ENCODE results near the gene BCAS3. TPM values are rescaled to one million over a fixed set of nuclear protein-coding genes. Genes with fewer than 3 reads are reported as not detected.

Gene BCAS3
- total RNA-seq, 1 donor from 2014 or later, result 50.8 TPM

DNA sequence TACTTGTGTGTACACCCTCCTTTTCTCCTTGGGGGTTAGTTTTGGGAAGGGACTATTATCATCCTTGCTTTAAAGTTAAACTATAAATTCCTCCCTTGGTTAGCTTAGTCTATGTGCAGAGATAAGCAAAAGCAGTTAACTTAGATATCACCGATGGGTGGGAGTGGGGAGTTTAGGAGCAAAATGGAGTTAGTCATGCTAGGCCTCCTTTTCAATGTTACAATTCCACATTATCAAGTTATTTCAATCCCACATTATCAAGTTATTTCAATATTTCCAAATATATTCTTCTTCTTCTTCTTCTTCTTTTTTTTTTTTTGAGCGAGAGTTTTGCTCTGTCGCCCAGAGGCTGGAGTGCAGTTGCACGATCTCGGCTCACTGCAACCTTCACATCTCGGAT is 1.7 kb upstream of the BCAS3 start:
- DNase-seq, result no peak

DNA sequence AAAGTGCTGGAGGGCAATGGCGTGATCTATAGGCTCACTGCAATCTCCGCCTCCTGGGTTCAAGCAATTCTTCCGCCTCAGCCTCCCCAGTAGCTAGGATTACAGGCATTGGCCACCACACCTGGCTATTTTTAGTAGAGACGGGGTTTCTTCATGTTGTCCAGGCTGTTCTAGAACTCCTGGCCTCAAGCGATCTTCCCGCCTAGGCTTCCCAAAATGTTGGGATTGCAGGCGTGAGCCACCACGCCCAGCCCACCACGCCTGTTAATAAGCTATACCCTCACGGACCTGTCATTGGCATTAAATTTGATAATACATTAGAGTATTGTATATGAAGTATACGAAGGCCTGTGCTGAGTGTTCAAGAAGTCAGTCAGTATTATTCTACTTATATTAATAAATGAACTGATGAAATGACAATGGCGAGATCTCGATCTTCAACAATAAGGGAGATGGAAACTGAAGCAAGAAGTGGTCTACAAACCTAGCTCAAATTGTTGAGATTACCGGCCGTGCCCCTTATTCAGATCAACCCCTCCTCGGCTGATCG is 818 bp upstream of the BCAS3 start:
- no peak for DNase-seq

DNA sequence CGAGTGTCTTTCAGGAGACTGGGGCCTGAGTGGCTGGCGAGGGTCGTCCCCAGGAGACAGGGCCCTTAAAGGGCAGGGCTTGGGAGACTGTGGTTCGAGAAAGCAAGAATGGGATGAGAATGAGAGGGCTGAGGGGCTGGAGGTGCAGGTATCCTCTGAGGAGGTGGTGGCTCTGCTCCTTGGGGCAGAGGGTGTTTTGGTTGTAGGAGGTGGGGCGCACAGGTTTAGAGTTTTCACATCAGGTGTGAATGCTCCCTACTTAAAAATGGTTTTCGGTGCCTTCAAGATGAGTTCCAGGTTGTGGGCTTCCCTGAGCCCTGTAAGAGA is 430 bp downstream of the BCAS3 start:
- DNase-seq, result no peak

DNA sequence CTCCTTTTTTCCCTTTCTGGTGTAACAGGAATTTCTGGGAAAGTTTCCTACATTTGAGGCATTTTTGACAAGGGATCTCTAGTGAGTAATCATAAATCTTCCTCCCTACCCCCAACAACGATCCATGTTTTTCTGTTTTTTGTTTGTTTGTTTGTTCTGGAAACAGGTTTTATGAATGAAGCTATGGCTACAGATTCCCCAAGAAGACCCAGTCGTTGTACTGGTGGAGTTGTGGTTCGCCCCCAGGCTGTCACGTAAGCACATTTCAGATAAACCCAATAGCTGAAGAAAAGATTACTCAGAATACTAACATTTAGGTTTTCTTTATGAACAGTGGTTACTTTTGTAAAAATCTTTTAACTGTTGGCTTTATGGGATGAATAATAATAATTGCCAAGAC is 1.6 kb downstream of the BCAS3 start:
- no peak for DNase-seq

DNA sequence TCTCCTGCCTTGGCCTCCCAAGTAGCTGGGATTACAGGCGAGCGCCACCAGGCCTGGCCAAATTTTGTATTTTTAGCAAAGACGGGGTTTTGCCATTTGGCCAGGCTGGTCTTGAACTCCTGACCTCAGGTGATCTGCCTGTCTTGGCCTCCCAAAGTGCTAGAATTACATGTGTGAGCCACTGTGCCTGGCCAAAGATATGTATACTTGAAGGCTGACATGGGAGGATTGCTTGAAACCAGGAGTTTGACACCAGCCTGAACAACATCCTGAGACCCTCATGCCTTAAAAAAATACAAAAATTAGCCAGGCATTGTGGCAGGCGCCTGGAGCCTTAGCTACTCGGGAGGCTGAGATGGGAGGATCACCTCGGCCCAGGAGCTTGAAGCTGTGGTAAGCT is 3.1 kb downstream of the BCAS3 start:
- DNase-seq, result no peak

DNA sequence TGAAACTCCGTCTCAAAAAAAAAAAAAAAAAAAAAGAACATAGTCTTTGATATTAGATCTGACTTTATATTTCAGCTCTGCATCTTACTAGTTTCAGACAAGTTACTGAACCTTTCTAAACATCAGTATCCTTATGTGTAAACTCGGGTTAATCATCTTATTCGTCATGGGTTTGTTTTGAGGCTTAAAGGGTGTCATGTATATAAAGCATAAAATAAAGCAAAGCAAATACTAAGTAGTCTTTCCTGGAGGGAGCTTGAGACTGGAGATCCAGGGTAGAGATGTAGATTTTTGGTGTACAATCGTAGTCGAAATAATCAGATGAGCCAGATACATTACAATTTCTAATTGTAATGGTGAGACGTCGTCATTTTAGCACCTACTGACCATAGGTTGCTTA is 7.8 kb downstream of the BCAS3 start:
- no peak for DNase-seq

DNA sequence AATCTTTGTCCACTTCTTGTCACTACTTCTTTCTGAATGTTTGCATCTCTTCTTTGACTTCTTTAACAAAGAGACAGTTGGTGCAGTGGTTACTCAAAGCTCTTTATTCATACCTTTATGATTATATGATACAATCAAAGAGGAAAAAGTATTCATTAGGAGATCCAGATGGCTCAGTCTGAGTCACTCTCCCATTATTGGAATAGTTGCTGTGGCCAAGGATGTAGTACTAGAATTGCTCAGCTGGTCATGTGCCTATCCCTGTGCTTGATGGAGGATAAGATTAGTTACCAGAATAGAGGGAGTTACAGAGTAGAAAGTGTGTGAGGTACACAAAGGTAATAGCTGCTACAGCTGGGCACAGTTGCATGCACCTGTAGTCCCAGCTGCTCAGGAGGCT is 18.3 kb downstream of the BCAS3 start:
- no peak for DNase-seq

DNA sequence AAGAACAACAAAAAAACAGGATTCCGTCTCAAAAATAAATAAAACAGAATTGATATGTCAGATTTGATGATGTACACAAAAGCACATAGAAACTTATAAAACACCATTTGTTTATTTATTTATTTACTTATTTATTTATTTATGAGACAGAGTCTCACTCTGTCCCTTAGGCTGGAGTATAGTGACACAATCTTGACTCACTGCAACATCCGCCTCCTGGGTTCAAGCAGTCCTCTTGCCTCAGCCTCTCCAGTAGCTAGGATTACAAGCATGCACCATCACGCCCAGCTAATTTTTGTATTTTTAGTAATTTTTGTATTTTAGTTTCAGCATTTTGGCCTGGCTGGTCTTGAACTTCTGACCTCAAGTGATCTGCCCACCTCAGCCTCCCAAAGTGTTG is 21.4 kb downstream of the BCAS3 start:
- DNase-seq, result no peak

DNA sequence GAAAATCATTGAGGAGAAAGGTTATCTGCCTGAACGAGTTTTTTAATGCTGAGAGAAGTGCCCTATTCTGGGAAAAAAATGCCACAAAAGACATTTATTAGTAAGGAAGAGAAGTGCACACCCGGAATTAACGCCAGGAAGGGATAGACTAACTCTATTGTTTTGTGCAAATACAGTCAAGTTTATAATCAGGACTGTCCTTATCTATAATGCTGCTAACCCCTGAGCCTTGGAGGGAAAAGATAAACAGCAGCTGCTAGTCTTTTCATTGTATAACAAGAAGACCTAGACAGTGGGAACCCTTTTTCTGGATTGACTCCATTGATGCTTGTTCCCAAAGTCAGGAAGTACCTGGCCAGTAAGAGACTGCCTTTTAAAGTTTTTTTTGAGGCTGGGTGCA is 26.5 kb downstream of the BCAS3 start:
- no peak for DNase-seq

DNA sequence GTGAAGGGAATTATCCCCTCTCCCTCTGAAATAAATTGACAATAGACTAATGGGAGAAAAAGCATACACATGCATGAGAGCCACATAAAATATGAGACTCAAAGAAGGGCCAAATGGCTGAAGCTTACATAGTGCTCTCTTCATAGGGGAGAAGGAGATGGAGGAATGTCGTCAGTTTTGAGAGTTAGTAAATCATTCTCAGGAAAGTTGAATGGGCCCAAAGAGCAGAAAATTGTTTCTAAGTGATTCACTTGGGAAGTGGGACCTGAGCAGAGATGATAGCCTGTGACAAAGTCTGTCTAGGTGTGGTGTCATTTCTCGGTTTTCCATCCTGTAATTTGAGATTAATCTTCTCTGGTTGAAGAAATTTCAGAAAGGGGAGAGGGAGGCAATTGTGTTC is 35.0 kb downstream of the BCAS3 start:
- DNase-seq, result no peak

DNA sequence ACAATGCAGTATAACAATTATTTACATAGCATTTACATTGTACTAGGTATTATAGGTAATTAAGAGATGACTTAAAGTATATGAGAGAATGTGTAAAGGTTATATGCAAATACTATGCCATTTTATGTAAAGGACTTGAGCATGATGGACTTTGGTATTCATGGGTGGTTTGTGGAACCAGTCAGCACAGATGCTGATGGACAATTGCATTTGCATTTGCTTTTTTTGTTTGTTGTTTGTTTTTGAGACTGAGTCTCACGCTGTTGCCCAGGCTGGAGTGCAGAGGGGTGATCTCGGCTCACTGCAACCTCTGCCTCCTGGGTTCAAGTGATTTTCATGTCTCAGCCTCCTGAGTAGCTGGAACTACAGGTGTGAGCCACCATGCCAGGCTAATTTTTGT is 36.0 kb downstream of the BCAS3 start:
- DNase-seq, result no peak

DNA sequence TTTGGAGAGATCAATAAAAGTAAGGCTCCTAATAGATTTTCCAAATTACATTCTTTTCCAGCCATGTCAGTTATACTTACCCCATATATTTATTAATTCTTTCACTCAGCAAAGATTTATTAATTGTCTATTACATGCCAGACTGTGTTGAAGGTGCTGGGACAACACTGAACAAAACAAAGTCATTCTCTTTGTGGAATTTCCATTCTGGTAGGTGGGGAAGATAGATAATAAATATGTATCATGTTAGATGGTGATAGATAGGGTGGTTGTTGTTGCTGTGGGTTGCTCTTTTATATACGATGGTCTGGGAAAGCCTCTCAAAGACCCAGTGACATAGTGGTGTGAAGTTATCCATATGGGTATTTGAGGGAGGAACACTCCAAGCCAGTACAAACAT is 39.1 kb downstream of the BCAS3 start:
- no peak for DNase-seq

DNA sequence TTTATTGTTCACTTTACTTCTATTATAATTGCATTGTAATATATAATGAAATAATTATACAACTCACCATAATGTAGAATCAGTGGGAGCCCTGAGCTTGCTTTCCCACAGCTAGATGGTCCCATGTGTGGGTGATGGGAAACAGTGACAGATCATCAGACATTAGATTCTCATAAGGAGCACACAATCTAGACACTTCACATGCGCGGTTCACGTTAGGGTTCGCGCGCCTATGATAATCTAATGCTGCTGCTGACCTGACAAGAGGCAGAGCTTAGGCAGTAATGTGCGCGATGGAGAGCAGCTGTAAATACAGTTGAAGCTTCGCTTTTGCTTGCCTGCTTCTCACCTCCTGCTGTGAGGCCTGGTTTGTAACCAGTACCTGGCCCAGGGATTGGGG is 40.2 kb downstream of the BCAS3 start:
- DNase-seq, result no peak

DNA sequence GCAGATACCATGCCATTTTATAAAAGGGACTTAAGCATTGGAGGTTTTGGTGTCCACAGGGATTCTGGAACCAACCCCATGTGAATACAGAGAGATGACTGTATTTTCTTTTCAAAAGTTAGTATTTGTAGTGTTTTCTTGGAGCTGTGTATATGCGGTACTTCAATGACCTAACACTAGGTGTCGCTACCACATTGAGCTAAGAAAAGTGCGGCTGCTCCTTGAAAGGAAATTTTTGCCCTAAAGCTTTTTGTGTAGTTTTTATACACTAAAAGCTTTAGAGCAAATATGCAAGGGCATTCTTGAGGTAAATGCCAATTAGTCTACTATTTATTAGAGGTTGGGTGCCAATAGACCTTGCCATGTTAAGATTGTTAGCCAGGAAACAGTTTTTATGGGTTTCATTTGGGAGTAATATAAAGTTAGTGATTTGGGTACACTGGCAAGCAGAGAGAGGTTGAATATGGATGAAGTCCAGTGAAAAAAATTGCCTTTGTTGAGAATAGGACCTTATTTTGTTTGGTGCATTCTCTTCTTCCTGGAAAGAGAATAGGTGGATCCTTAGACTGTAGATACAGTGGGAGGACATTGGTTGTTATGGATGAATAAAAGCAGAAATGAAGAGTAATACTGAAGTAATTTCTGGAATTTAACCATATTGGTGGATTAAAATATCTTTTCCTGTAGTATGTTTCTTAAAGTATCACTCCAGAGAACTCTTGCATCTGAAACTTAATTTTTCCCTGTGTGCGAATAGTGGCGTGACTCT is 43.3 kb downstream of the BCAS3 start:
- peak; percentile 3 for DNase-seq

DNA sequence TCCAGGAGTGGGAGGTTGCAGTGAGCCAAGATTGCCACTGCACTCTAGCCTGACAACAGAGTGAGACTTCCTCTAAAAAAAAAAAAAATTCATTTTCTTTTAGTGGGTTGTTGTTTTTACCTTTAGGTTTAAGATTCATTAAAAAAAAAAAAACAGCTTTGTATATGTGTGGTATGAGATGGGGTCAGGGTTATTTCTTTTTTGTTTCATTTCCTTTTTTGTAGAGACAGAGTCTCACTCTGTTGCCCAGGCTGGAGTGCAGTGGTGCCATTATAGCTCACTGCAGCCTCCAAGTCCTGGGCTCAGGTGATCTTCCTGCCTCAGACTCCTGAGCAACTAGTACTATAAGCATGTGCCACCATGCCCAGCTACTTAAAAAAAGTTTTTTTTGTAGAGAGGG is 47.0 kb downstream of the BCAS3 start:
- no peak for DNase-seq

DNA sequence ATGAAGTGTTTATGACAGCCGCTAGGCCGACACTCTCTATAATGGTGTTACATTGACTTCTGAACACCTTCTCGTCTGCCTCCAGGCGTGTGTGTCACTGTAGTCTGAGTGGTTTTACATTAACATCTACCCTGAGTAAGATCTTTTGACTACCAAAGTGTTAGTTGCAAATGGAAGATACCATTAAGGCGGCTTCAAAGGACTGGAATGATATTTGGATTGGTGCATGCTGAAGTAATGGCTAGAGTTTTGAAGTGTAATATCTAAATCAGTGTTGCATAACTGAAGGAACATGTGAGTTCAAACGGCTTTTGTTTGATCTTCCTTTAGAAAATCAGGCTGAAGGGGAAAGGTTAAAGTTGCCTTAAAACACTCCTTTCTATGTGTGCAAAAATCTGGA is 52.2 kb downstream of the BCAS3 start:
- DNase-seq, result no peak

DNA sequence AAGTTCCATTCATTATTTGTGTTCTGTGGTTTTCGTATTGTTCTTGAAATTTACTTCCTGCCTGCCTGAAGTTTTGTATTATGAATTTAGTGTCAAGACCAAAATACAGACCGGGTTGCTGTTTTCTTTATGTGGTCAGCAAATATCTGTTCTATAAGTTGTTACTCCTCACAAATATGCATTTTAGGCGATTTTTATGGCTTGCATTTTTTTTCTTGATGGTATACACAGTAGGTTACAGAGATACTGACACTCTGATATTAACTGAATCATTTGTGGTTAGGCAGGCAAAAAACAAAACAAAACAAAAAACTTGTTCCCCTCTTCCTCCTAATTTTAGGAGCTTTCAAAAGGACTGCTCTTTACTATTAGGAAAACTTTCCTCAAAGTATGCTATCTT is 52.6 kb downstream of the BCAS3 start:
- DNase-seq, result no peak

DNA sequence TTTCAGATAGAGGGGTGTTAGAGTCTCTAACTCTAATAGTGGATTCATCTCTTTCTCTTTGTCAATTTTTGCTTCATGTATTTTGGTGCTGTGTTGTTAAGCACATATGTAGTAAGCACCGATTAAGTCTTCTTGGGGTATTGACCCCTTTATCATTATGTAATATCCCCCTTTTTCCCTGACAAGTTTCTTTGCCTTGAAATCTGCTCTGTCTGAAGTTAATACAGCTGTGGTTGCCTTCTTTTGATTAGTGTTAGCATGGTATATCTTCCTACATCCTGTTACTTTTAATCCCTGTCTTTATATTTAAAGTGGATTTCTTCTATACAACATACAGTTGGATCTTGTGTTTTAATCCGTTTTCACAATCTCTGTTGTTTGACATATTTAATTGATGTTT is 60.6 kb downstream of the BCAS3 start:
- DNase-seq, result no peak

DNA sequence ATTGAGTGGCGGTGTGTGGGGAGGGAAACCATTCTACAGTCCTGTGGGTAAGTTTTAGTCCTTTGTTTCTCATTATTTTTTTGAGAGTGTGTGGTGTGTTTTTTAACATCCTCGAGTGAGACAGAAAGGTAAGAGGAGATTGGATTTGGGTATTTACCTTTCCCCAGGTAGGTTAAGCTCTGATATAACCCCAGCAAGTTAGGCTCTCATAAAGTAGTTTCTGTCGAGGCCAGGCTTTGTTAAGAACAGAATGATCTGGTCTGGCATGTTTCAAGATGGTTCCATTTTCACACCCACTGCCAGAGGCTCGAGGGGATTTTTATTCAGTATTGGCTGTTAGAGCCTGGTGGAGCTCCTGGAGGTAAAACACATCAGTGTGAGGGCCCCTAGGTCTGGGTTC is 62.9 kb downstream of the BCAS3 start:
- DNase-seq, result no peak

DNA sequence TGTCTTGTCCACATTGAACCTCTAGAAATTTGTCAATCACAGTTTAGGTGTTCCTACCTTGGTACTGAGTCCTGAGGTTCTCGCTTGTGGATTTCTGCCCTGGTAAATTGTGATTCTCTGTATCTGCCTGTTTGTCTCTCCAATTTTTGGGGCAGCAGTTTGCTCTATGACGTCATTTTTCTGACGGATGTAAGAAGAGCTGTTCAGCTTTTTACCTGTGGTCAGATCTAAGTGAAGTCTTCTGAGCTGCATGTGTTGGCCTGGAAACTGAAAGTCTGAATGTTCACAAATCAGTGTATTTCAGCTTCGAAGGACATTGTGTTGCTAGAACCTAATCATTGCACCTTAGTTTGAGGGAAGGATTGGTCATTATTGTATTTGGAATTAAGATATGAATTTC is 63.4 kb downstream of the BCAS3 start:
- no peak for DNase-seq

DNA sequence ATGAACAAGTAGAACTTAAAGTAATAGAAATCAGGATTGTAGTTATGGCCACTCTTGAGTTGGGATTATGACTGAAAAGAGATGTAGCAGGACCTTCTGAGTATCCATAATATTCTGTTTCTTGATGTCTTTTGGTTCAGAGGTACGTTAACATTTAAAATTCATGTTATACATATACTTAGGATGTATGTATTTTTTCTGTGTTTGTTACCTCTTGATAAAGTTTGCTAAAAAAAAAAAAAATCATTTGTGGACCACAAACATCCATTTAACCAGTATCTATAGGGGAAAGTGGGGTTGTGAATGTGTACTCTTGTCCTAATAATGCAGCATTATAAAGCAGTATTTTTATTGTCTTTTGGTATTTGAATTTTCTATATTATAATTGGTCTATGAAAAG is 65.6 kb downstream of the BCAS3 start:
- no peak for DNase-seq

DNA sequence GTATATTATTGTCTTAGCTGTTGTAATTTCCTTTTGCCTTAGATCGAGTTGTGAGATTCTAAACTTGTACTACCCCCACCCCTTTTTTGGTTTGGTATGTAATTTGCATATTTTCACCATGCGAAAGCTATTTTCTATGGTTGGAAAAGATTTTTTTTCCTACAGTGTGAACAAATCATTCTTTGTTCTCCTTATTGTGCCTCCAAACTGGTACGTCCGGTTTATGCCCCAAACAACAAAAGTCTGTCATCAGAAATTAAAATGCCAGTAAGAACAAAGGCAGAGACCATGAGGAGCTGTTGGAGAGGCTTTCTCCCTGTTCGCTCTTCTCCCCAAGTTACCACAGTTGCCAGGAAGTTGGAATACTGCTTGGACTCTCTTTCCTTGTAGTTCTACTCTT is 66.1 kb downstream of the BCAS3 start:
- DNase-seq, result no peak

DNA sequence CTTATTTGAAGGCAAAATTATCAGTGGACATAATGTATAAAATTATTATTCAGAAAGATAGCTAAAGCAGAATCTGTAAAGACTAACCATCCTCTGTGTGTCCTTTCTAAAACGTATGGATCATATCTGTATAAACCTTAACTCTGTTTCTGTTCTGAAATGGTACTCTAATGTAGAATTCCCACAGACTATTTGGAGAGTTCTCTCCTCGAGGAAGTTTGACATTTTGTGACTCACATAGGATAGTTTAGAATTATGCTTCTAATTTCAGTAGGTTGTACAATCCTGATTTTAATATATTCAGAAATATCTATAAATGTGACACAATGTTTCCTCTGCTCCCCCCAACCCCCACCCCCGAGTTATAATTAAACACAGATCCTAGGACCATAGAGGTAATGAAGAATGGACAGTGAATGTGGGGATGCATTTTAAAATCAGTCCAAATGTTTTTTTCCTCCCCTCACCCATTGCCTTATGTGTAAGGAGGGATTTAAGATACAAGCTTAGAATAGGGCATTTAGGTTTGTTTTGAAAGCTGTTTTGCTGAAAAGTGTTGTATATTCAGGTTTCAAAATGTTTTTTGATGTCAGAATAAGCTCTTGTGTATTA is 66.8 kb downstream of the BCAS3 start:
- no peak for DNase-seq

DNA sequence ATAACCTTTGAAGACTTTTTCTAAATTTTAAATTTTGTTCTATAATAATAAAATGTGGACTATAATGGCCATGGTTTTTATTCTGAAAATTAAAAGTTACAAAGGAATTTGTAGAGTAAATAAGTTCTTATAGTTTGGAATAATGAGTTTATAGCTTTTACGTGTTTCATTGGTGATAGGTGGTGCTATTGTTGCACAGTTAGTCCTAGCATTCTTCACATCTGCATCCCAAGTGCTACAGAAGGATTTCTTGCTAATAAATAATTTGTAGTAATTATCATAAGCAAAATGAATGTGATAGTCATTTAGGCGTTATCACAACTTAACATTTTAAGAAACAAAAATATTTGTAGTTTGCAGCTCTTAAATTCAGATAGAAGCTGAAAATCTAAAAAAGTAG is 67.9 kb downstream of the BCAS3 start:
- DNase-seq, result no peak
